Left colon (tissue), 2 donors: ENCODE results near the gene MED8. TPM values are rescaled to one million over a fixed set of nuclear protein-coding genes. Genes with fewer than 3 reads are reported as not detected.
"Not testable (repeated sequence)": the region's sequence is repeated elsewhere in the genome, so short reads cannot be mapped to it uniquely, and the experiment has no call there.

Experiments used
- ATAC-seq: fragments of 200-7000 bp; cut with Tn5 transposase; one replicate; pipeline ENCODE4 v1.9.1; 2020; ENCODE audit warnings: mild to moderate bottlenecking, moderate library complexity
- DNase-seq, 2 donors: peaks; one replicate each; pipeline ENCODE4 v3.0.0-alpha.2; 2020
- intact Hi-C, 2 donors: fragments of 100-400 bp; cut with DNase I in 1 of 2; cut with micrococcal nuclease in 1 of 2; formaldehyde crosslinking; loops; one replicate each; pipeline versions ENCODE4 v1.11.2 to v1.14.0; 2022; cut with DNase I, micrococcal nuclease
- total RNA-seq, 2 donors: library from RNA; stranded (reverse); fragmentation: NEBNext Ultra II Directional; extraction: Animal tissue kit (Norgen Biotek cat#: 25700); gene quantifications; one replicate each; pipeline ENCODE4 v1.2.1, GENCODE V29; 2021
- donor health status: DM: no; HTN: no; CAD: no.
- donor health status: DM: yes; HTN: yes; CAD: no.

Gene MED8
- total RNA-seq, 2 donors from 2014 or later: 39.1 to 39.5 TPM

- intact Hi-C loops: no loop called here
- DNase-seq: no peak
- ATAC-seq: no peak
Measured at GRCh38 chr1:43398227-43398626, 8.6 kb upstream of the MED8 start.

GRCh38 chr1:43396059-43396458, 6.5 kb upstream of the MED8 start:
- intact Hi-C loops: no loop called here
- ATAC-seq: peak; percentile 49
- no peak for DNase-seq

- intact Hi-C loops: no loop called here
Measured at GRCh38 chr1:43395523-43395922, 5.9 kb upstream of the MED8 start.

GRCh38 chr1:43392702-43393101, 3.1 kb upstream of the MED8 start:
- DNase-seq (no peak), ATAC-seq (no peak)
- intact Hi-C loops: no loop called here

More at GRCh38 chr1:43395523-43395922, 5.9 kb upstream of the MED8 start:
- ATAC-seq (no peak), DNase-seq (no peak)

- intact Hi-C loops: no loop called here
- DNase-seq (no peak), ATAC-seq (no peak)
Measured at GRCh38 chr1:43388613-43389012, 987 bp downstream of the MED8 start.

GRCh38 chr1:43387976-43388599, 1.5 kb downstream of the MED8 start:
- intact Hi-C loops: no loop called here
- DNase-seq (no peak), ATAC-seq (no peak)

- intact Hi-C loops: no loop called here
- DNase-seq: no peak
Measured at GRCh38 chr1:43386676-43387075, 2.9 kb downstream of the MED8 start.

GRCh38 chr1:43383449-43383848, 6.2 kb downstream of the MED8 start:
- peak; percentile 57 for ATAC-seq

More at GRCh38 chr1:43386676-43387075, 2.9 kb downstream of the MED8 start:
- no peak for ATAC-seq

GRCh38 chr1:43382027-43382779, 7.4 kb downstream of the MED8 start:
- ATAC-seq (peak; percentile 57), DNase-seq (no peak)
- intact Hi-C loops: no loop called here

More at GRCh38 chr1:43383449-43383848, 6.2 kb downstream of the MED8 start:
- no peak for DNase-seq
- intact Hi-C loops: no loop called here

- intact Hi-C loops: no loop called here
- ATAC-seq: no peak
- DNase-seq: no peak
Measured at GRCh38 chr1:43381612-43382011, 8.0 kb downstream of the MED8 start.

- ATAC-seq (no peak), DNase-seq (no peak)
- intact Hi-C loops: no loop called here
Measured at GRCh38 chr1:43379476-43379875, 10.1 kb downstream of the MED8 start.

GRCh38 chr1:43377831-43378230, 11.8 kb downstream of the MED8 start:
- intact Hi-C loops: no loop called here
- no peak for DNase-seq
- ATAC-seq: peak; percentile 55

GRCh38 chr1:43376723-43377235, 12.8 kb downstream of the MED8 start:
- ATAC-seq (peak; percentile 28), DNase-seq (no peak)
- intact Hi-C loops: no loop called here

- intact Hi-C loops: no loop called here
- DNase-seq: no peak
- ATAC-seq: peak; percentile 34
Measured at GRCh38 chr1:43373066-43373940, 16.3 kb downstream of the MED8 start.

GRCh38 chr1:43372172-43372571, 17.4 kb downstream of the MED8 start:
- intact Hi-C loops: no loop called here
- ATAC-seq (no peak), DNase-seq (no peak)

GRCh38 chr1:43370564-43370963, 19.0 kb downstream of the MED8 start:
- ATAC-seq: no peak
- intact Hi-C loops: no loop called here
- no peak for DNase-seq

GRCh38 chr1:43369779-43370178, 19.8 kb downstream of the MED8 start:
- ATAC-seq, intact Hi-C loops: not testable (repeated sequence)

GRCh38 chr1:43368646-43369020, 21.0 kb downstream of the MED8 start:
- ATAC-seq (no peak), DNase-seq (no peak)
- intact Hi-C loops: no loop called here

More at GRCh38 chr1:43369779-43370178, 19.8 kb downstream of the MED8 start:
- DNase-seq: not testable (repeated sequence)

- intact Hi-C loops: no loop called here
- DNase-seq (peak; percentile 92 to 95), ATAC-seq (peak; percentile 77)
Measured at GRCh38 chr1:43367904-43368645, 21.5 kb downstream of the MED8 start, which contains the start of gene ELOVL1. ELOVL1 (minus strand) TSS chr1:43368011; CDS start chr1:43365609, 2,402 bp downstream.
